ENCODE results near the gene GLIS1. TPM values are rescaled to one million over a fixed set of nuclear protein-coding genes. Genes with fewer than 3 reads are reported as not detected.

The GLIS1 gene
- total RNA-seq, 1 donor from 2014 or later = not detected

DNA sequence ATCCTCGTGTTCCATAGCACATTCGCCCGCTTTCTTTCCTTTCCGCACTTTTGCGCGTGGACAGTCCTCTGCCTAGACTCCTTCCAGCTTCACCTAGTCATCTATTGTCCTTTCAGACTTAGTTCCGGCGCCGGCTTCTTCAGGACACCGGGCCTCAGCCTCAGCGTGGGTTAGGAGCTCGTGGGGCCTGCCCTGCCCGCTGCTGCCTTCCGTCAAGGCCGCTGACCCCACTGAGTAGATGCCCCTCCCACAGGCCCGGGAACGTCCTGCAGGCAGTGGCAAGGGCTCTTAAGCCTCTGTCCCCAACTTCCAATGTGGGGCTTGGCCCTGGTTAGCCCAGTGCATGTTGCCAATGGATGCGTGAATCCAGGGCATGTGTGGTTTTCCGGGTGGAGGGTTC is 268.4 kb downstream of the GLIS1 start:
- TF ChIP-seq, protein P1, sequence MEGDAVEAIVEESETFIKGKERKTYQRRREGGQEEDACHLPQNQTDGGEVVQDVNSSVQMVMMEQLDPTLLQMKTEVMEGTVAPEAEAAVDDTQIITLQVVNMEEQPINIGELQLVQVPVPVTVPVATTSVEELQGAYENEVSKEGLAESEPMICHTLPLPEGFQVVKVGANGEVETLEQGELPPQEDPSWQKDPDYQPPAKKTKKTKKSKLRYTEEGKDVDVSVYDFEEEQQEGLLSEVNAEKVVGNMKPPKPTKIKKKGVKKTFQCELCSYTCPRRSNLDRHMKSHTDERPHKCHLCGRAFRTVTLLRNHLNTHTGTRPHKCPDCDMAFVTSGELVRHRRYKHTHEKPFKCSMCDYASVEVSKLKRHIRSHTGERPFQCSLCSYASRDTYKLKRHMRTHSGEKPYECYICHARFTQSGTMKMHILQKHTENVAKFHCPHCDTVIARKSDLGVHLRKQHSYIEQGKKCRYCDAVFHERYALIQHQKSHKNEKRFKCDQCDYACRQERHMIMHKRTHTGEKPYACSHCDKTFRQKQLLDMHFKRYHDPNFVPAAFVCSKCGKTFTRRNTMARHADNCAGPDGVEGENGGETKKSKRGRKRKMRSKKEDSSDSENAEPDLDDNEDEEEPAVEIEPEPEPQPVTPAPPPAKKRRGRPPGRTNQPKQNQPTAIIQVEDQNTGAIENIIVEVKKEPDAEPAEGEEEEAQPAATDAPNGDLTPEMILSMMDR (IDR thresholded peaks at IDR 0.05; ENCODE audit: unreplicated experiment) = no peak
- Mint-ChIP-seq H3K36me3 (ENCODE audit: low read depth, unreplicated experiment) (no peaks in the 10 kb centered on the region), H3K4me3 (ENCODE audit: unreplicated experiment) (no peak overlapping the region), H3K27ac (ENCODE audit: unreplicated experiment) (no peak overlapping the region), H3K4me1 (ENCODE audit: unreplicated experiment) (no peaks in the 10 kb centered on the region), H3K27me3 (ENCODE audit: unreplicated experiment) (peaks cover 2% of the 10 kb centered on the region), H3K9me3 (ENCODE audit: unreplicated experiment) (no peaks in the 10 kb centered on the region)
- no peak for DNase-seq (ENCODE audit: low spot score)

DNA sequence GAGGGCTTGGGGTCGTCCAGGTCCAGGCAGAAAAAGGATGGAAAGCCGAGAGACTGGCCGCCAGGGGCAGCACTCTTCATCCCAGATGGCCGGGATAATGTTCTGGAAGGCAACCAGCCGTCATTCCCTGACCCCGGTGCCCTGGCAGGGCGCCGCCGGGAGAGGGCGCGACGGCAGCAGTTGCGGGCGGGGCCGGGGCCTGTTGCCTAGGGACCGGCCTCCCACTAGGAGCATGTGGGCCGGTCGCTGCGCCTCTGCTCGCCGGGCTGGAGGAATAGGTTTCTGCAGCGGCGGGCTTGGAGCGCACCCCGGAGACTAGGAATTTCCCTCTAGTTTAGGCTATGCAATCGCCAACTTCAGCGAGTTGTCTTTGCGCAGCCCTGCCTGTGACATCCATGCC is 268.8 kb downstream of the GLIS1 start:
- Mint-ChIP-seq H3K4me3 (ENCODE audit: unreplicated experiment) (no peak overlapping the region), H3K27me3 (ENCODE audit: unreplicated experiment) (peaks cover 2% of the 10 kb centered on the region), H3K27ac (ENCODE audit: unreplicated experiment) (no peak overlapping the region)

DNA sequence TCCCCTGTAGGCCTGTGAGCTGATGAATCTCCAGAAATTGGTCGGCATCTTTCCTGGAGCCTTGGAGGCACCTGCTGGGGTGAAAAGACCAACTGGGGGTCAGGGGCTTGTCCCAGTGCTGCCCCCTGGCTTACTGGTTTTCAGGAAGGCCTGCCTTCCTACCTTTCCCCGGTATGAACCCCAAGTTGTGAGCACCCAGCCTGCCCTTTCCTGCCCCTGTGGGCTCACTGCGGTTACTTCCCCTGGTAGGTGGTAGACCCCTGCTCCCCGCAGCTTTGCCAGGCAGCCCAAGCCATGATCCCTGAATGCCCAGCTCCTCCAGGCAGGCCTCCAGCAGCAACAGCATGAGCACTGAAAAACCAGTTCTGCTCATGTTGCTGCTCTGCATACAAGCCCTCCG is 269.6 kb downstream of the GLIS1 start:
- Mint-ChIP-seq H3K4me1 (ENCODE audit: unreplicated experiment) (no peaks in the 10 kb centered on the region), H3K27me3 (ENCODE audit: unreplicated experiment) (peaks cover 4% of the 10 kb centered on the region), H3K4me3 (ENCODE audit: unreplicated experiment) (no peak overlapping the region), H3K9me3 (ENCODE audit: unreplicated experiment) (no peaks in the 10 kb centered on the region), H3K36me3 (ENCODE audit: low read depth, unreplicated experiment) (no peaks in the 10 kb centered on the region), H3K27ac (ENCODE audit: unreplicated experiment) (no peak overlapping the region)
- TF ChIP-seq, protein P1 (IDR thresholded peaks at IDR 0.05; ENCODE audit: unreplicated experiment) = no peak
- DNase-seq (ENCODE audit: low spot score) = no peak

More for the DNA sequence above, 268.8 kb downstream of the GLIS1 start:
- Mint-ChIP-seq H3K36me3 (ENCODE audit: low read depth, unreplicated experiment) (no peaks in the 10 kb centered on the region), H3K4me1 (ENCODE audit: unreplicated experiment) (no peaks in the 10 kb centered on the region), H3K9me3 (ENCODE audit: unreplicated experiment) (no peaks in the 10 kb centered on the region)
- peak; percentile 98 for DNase-seq (ENCODE audit: low spot score)
- TF ChIP-seq, protein P1 (IDR thresholded peaks at IDR 0.05; ENCODE audit: unreplicated experiment) = peak; percentile 96

GRCh38 chr1:53468374-53468773 is 270.6 kb downstream of the GLIS1 start:
- Mint-ChIP-seq H3K4me3 (ENCODE audit: unreplicated experiment) (no peak overlapping the region), H3K27me3 (ENCODE audit: unreplicated experiment) (peaks cover 6% of the 10 kb centered on the region), H3K36me3 (ENCODE audit: low read depth, unreplicated experiment) (no peaks in the 10 kb centered on the region), H3K4me1 (ENCODE audit: unreplicated experiment) (peaks cover 2% of the 10 kb centered on the region), H3K9me3 (ENCODE audit: unreplicated experiment) (no peaks in the 10 kb centered on the region), H3K27ac (ENCODE audit: unreplicated experiment) (no peak overlapping the region)
- no peak for DNase-seq (ENCODE audit: low spot score)
- TF ChIP-seq, protein P1 (IDR thresholded peaks at IDR 0.05; ENCODE audit: unreplicated experiment) = no peak

GRCh38 chr1:53467391-53467790 is 271.6 kb downstream of the GLIS1 start:
- H3K4me3 Mint-ChIP-seq (ENCODE audit: unreplicated experiment) = no peak overlapping the region
- TF ChIP-seq, protein P1 (IDR thresholded peaks at IDR 0.05; ENCODE audit: unreplicated experiment) = no peak
- DNase-seq (ENCODE audit: low spot score) = no peak
- H3K27ac Mint-ChIP-seq (ENCODE audit: unreplicated experiment) = no peak overlapping the region
- no peaks in the 10 kb centered on the region for H3K36me3 Mint-ChIP-seq (ENCODE audit: low read depth, unreplicated experiment)
- peaks cover 9% of the 10 kb centered on the region for H3K4me1 Mint-ChIP-seq (ENCODE audit: unreplicated experiment)
- peaks cover 8% of the 10 kb centered on the region for H3K27me3 Mint-ChIP-seq (ENCODE audit: unreplicated experiment)
- no peaks in the 10 kb centered on the region for H3K9me3 Mint-ChIP-seq (ENCODE audit: unreplicated experiment)
